Fibroblast of mammary gland (primary cell): Measurements from ENCODE around the gene BMP2.

ENCODE experiments used
- DNase-seq: peaks from one replicate; pipeline ENCODE4 v3.0.0-alpha.2; 2010; ENCODE audit warnings: low read depth
- H3K4me3 ChIP-seq: 2 replicates; pipeline ENCODE4 v1.5.1; 2011; ENCODE audit warnings: low read depth, mild to moderate bottlenecking, low read length, moderate library complexity; ENCODE audit not compliant: control insufficient read depth
- CTCF ChIP-seq: conservative IDR thresholded peaks from 2 replicates; pipeline ENCODE4 v1.5.1; 2011; ENCODE audit warnings: low read depth, low read length, inconsistent platforms; ENCODE audit not compliant: control insufficient read depth, insufficient read depth

Gene BMP2

GRCh38 chr20:6732851-6733250 lies 34.6 kb upstream of the BMP2 start:
- no peak overlapping the region for H3K4me3 ChIP-seq
- no peak for TF ChIP-seq CTCF
- no peak for DNase-seq

- no peak for TF ChIP-seq CTCF
- no peak for DNase-seq
- no peak overlapping the region for H3K4me3 ChIP-seq
These were observed 33.5 kb upstream of the BMP2 start for GRCh38 chr20:6733965-6734364.

GRCh38 chr20:6735942-6736845 lies 31.3 kb upstream of the BMP2 start:
- DNase-seq: no peak
- no peak for TF ChIP-seq CTCF
- H3K4me3 ChIP-seq: no peak overlapping the region

GRCh38 chr20:6739406-6739805 lies 28.1 kb upstream of the BMP2 start:
- TF ChIP-seq CTCF: no peak
- DNase-seq: no peak
- no peak overlapping the region for H3K4me3 ChIP-seq

GRCh38 chr20:6740096-6740495 lies 27.4 kb upstream of the BMP2 start:
- H3K4me3 ChIP-seq: no peak overlapping the region
- no peak for TF ChIP-seq CTCF
- DNase-seq: no peak

GRCh38 chr20:6744180-6744579 lies 23.3 kb upstream of the BMP2 start:
- no peak overlapping the region for H3K4me3 ChIP-seq
- DNase-seq: no peak

More at GRCh38 chr20:6744180-6744579, 23.3 kb upstream of the BMP2 start:
- TF ChIP-seq CTCF: no peak
